CD4-positive, alpha-beta T cell treated with Interferon alpha-2 for 1 hour (primary cell): Measurements from ENCODE around the gene RCVRN.
"Not testable (repeated sequence)": the region's sequence is repeated elsewhere in the genome, so short reads cannot be mapped to it uniquely, and the experiment has no call there.

ENCODE experiments used
- DNase-seq, 2 donors: peaks; one replicate each; pipeline ENCODE4 v3.0.0-alpha.2; 2020 to 2022

The RCVRN gene

GRCh38 chr17:9921216-9921615 lies 16.1 kb upstream of the RCVRN start:
- not testable (repeated sequence) for DNase-seq

GRCh38 chr17:9918804-9919352 lies 13.8 kb upstream of the RCVRN start:
- DNase-seq, result no peak

- no peak for DNase-seq
Observed at GRCh38 chr17:9918352-9918751, 13.3 kb upstream of the RCVRN start.

- no peak for DNase-seq
Observed at GRCh38 chr17:9917801-9918200, 12.7 kb upstream of the RCVRN start.

GRCh38 chr17:9917131-9917530 lies 12.1 kb upstream of the RCVRN start:
- no peak for DNase-seq

GRCh38 chr17:9916108-9916507 lies 11.0 kb upstream of the RCVRN start:
- no peak for DNase-seq

- DNase-seq, result no peak
Observed at GRCh38 chr17:9913476-9913875, 8.4 kb upstream of the RCVRN start.

- DNase-seq, result no peak
Observed at GRCh38 chr17:9912121-9913099, 7.3 kb upstream of the RCVRN start.

GRCh38 chr17:9911089-9911488 lies 6.0 kb upstream of the RCVRN start:
- no peak for DNase-seq

- DNase-seq, result no peak
Observed at GRCh38 chr17:9908649-9909042, 3.6 kb upstream of the RCVRN start.

GRCh38 chr17:9907883-9908648 lies 3.0 kb upstream of the RCVRN start:
- DNase-seq, result no peak

GRCh38 chr17:9907131-9907530 lies 2.1 kb upstream of the RCVRN start:
- no peak for DNase-seq

- no peak for DNase-seq
Observed at GRCh38 chr17:9906616-9907015, 1.5 kb upstream of the RCVRN start.

- no peak for DNase-seq
Observed at GRCh38 chr17:9905902-9906301, 831 bp upstream of the RCVRN start.

GRCh38 chr17:9904277-9905077 lies 594 bp downstream of the RCVRN start:
- no peak for DNase-seq

GRCh38 chr17:9902120-9902519 lies 3.0 kb downstream of the RCVRN start:
- DNase-seq, result no peak

- DNase-seq, result no peak
Observed at GRCh38 chr17:9900784-9901183, 4.3 kb downstream of the RCVRN start.

GRCh38 chr17:9900044-9900594 lies 5.0 kb downstream of the RCVRN start:
- no peak for DNase-seq

GRCh38 chr17:9899280-9900043 lies 5.6 kb downstream of the RCVRN start:
- no peak for DNase-seq

GRCh38 chr17:9898812-9899211 lies 6.3 kb downstream of the RCVRN start:
- no peak for DNase-seq

GRCh38 chr17:9897372-9897968 lies 7.6 kb downstream of the RCVRN start:
- no peak for DNase-seq
